T1000 (cell line): Measurements from ENCODE around the gene MYLK3.

Experiments
- DNase-seq: peaks from one replicate; lab custom pipeline; 2025; ENCODE audit warnings: mixed read lengths; lab: John Stamatoyannopoulos, UW

The MYLK3 gene

GRCh38 chr16:46757339-46758050 is 9.4 kb upstream of the MYLK3 start:
- no peak for DNase-seq

DNA sequence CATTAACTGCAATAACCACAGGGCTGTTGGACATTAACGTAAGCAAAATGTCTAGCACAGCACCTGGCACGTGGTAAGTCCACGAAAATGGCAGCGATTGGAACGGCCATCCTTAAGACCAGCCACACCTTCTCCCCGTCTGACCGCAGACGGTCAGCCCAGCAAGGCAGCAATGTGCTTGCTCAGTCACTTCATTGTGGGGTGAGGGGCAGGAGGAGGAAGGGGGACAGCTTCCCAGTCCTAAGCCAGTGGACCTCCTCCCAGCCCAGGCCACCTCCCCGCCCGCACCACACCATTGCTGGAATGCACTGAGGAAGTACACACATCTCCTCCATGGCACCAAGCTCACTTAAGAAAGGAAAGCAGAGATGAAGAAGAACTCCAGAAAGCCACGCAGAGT is 8.6 kb upstream of the MYLK3 start:
- DNase-seq: no peak

GRCh38 chr16:46753015-46753414 is 4.9 kb upstream of the MYLK3 start:
- DNase-seq: no peak

DNA sequence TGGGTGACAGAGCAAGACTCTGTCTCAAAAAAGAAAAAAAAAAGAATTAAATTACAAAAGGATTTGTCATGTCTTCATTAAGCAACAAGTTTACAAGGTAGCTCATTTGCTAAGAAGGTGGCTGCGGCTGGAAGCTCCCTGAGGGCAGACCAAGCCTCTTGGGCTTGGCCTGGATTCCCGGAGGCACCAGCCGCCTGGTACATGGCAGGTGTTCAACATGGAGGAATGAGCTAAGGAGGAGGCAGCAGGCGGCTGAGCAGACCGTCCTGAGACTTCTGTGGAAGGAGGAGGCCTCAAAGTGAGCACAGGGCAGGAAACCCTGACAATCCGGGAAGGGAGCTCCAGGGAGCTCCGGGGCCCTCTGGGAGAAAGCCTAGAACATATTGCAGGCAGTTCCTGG is 3.2 kb upstream of the MYLK3 start:
- no peak for DNase-seq

- no peak for DNase-seq
These were observed 896 bp upstream of the MYLK3 start for GRCh38 chr16:46748775-46749705.

DNA sequence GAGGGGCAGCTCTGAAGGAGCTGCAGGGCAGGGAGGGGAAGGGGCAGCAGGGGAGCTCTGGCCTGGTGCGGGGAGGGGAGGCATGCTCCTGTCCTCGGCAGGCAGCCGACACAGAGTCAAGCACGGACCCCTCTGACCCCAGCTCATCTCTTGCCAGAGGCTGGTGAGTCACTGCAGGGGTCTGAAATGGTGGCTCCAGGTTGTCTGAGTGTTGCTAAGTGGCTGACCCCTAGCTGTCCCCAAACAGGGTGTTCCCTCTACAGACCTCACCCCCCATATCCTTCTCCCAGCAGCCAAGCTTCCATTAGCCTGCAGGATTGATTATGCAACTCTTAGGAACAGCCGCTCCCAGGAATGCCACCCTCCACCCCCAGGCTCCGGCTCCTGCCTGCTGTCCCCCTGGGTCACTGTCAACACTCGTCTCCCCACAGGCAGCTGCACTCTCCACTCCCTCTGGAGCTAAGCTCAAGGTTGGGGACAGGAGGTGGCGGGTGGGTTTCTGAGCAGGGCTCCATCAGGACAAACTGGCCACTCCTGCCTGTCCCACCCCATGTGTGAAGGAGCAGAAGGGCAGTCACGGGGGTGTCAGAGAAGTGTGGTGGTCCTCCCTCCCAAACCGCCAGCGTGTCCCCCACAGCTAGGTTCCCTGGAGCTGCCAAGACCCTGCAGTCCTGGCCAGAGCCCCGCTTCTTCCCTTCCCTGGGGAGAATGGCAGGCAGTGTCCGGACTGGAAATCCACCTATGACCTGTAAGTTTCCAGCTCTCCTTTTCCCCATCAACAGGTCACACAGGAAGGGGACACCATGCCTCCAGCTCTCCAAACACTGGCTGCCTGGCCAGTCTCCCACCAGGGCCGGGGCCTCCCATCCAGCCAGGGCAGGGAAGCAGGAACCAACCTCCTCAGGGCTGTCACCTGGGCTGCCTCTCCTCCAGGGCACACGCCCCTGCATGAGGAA is 1.0 kb downstream of the MYLK3 start:
- DNase-seq: no peak

DNA sequence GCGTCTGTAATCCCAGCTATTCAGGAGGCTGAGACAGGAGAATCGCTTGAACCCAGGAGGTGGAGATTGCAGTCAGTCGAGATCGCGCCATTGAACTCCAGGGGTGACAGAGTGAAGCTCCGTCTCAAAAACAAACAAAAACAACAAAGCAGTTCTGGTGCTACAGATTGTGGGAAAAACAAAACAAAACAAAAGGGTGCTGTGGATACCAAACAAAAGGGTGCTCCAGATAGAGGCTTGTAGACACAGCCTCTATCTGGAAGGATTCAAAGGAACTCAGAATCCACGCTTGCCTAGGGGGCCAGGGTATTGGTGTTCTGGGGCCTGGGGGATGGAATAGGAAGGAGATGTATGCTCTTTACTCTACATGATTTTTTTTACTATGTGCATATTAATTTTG is 2.5 kb downstream of the MYLK3 start:
- no peak for DNase-seq

DNA sequence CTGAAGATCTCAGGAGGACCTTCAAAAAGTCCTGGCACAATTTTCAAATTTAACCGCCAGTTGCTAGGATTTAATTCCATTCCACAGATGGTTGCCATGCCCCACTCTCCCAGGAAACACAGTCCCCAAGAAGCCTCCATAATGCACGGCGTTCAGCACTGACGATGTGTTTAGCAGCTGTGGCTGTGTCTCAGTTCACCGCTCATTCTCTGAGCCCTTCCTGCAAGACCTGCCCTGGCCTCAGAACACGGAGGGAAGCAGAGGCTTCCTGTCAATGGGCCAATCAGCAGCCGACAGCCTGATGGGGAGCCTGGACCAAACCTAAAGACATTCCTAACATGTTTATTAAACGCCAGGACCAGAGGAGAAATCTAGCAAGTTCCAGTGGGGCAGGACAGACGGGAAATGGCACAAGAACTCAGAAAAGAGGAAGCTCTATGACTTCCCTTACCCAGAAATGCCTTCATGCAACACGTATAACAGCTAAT is 4.9 kb downstream of the MYLK3 start:
- no peak for DNase-seq

DNA sequence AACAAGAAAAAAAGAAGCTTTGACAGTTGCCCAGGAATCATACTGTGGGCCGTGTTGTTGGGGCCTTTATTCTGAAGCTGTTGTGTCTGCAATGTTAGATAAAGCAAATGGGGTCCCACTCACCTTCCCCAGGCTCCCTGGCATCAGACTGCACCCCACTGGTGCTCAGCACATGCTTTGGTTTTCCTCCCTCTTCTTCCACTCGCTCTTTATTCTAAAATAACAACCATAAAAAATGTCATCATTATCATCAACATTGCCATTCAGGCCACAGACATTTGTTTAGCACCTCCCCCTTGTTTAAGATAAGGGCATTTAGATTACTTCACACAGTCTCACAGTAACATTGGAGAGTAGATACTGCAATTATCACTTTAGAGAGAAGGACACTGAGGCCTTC is 8.2 kb downstream of the MYLK3 start:
- DNase-seq: no peak

GRCh38 chr16:46737621-46738214 is 10.4 kb downstream of the MYLK3 start:
- DNase-seq: no peak

DNA sequence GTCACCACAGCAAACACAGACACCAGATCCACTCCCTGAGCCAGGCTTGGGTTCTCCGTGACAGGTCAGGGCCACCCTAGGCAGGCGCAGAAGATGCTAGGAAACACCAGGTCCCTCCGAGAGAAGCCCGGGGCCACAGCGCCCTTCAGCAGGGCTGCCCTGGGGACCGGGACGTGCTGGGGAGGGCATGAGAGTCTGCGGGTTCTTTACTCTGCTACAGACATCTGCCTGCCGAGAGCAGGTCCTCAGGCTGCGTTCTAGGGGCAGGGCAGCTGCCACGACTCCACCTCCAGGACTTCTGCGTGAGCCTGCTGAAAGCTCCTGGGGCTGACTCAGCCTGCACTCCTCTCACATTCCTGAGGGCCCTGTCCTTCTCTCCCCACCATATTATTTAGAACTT is 11.4 kb downstream of the MYLK3 start:
- DNase-seq: no peak

DNA sequence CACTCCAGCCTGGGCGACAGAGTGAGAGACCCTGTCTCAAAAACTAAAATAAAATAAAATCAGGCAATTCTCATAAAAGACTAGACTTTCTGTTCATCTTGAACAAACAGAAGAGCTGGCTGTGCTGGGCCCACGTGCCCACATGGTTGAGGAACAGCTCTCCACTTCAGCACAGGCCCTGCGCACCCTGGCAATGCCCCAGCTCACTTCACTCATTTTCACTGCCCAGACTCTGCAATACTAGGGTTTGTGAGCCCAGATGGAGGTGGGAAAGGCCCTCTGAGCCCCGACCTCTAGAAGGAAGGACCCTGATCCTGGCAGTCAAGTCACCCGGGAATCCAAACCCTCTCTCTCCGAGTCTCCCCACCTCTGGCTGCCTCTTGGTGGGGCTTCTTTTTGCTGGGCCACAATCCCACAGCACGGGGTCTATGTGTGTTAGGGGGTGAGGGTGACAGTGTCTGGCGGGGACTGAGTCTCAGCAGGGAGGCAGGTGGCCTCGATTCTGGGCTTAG is 14.8 kb downstream of the MYLK3 start:
- DNase-seq: no peak

DNA sequence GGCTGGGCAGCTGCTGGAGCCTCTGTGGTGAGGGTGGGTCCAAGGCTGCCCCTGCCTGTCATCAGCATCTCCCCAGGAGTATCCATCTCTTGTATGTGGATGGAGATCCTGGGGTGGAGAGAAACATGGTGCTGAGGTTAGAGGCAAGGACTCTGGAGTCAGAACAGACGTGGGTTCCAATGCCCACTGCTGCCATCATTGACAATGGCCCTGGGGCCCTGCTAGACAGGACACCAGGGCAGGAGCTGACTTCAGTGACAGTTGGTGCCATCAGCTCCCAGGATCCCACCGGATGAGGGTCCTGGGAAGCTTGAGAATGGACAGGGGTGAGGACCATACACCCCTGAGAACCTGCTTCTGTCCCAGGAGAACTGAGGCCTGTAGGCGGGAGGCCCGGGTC is 15.6 kb downstream of the MYLK3 start:
- no peak for DNase-seq

GRCh38 chr16:46731691-46732555 is 16.2 kb downstream of the MYLK3 start:
- no peak for DNase-seq

DNA sequence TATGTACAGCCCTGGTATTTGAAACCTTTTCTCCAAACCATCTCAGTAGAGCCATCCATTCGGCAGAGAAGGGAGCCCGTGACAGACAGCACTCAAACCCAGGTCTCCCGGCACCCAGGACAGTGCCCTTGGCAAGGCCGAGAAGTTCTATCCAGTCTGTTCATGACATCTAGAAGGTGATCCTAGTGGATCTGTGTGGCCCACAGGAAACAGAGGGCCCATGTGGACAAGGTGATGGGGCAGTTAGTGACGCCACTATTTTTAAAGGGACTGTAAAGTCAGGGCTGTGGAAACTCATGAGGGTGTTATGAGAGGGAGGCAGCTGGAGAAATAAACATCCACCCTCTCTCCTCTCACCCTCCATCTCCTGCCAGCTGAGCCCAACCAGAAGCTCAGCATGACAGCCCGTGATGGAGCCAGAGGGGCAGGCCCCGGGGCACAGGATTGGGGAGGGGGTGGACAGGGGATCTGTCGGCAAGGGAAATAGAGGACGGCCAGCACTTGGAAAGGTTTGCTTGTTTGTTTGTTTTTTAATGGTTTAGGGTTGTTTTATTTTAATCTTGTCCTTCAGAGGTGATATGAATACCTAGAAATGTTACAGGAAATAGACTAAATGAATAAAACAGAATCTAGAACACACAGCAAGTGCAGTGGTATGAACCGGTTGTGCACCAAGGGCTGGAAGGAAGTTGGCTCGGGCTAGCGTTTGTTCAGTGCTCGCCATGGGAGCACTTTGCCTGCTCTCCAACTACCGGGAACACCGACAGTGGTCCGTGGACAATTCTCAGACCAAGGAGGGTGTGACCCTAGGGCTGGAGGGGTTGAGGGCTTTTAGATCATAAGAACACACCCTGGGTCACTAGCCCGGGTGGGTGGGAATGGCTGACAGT is 17.1 kb downstream of the MYLK3 start:
- DNase-seq: no peak

GRCh38 chr16:46730126-46730525 is 18.0 kb downstream of the MYLK3 start:
- DNase-seq: no peak

DNA sequence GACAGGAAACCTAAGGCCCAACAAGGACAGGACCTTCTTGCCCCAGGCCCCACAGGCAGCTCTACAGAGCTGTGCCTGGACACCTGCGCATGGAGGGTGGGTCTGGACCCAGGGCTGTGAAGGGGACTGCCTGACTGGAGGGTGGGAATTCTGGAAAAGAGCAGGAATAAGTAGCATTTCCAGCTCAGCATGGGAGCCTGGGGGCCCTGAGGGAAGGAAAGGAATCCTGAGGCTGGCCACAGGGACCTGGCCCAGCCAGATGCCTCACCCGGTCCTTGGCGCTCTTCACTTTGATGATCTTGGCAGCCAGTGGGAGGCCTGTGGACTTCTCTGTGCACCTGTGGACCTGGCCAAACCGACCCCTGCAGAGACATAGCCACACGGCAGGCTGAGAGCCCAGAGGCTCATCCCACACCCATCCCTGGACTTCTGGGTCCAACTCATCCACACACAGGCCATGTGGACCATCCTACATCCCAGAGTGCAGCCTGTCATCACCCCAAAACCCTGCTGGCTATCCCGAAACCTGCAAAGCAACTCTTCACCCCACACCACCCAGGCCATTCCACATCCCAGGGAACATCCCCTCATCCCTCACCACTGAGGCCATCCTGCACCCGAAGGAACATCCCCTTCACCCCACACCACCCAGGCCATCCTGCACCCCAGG is 18.7 kb downstream of the MYLK3 start:
- no peak for DNase-seq

GRCh38 chr16:46728806-46729205 is 19.3 kb downstream of the MYLK3 start:
- DNase-seq: no peak

DNA sequence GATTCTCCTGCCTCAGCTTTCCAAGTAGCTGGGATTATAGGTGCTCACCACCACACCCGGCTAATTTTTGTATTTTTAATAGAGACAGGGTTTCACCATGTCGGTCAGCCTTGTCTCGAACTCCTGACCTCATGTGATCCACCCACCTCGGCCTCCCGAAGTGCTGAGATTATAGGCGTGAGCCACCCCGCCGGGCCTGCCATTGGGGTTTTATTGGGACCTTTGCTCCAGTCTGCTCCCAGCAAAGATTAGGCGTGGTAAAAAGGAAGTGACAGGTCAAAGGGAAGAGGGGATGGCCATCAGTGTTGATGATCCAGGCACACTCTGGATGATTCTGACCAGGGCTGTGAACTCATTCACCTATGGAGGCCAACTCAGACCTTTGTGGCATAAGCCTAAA is 20.5 kb downstream of the MYLK3 start:
- DNase-seq: no peak
